Naive thymus-derived CD8-positive, alpha-beta T cell (primary cell): ENCODE results near the gene SLC9A5. TPM values are rescaled to one million over a fixed set of nuclear protein-coding genes. Genes with fewer than 3 reads are reported as not detected.

Source experiments
- ATAC-seq, 2 donors: fragments of 150-1000 bp; cut with Tn5 transposase in 1 of 2; sonication (Bioruptor Pico), chemical (Tn5 transposase) in 1 of 2; 1 replicate in 1 of 2; 2 replicates in 1 of 2; pipeline ENCODE4 v1.10.0; 2021; ENCODE audit warnings: mild to moderate bottlenecking in 2 of 2, moderate library complexity in 2 of 2
- POLR2A ChIA-PET: fragments of 350-600 bp; sonication (Branson Sonifier 250); formaldehyde crosslinking; loops from one replicate; lab custom pipeline; 2021; ENCODE audit warnings: antibody characterized with exemption; lab: Charles Lee
- DNase-seq, 10 donors: peaks; one replicate each; pipeline versions ENCODE4 v3.0.0 to v3.0.0-alpha.2; 2020 to 2022
- H3K27ac Mint-ChIP-seq, 10 donors: one replicate each; pipeline ENCODE4 v1.8.0; 2020 to 2022; ENCODE audit warnings: mild to moderate bottlenecking in 10 of 10, mixed read lengths in 10 of 10, moderate library complexity in 4 of 10, inconsistent platforms in 1 of 10
- H3K27me3 Mint-ChIP-seq, 5 donors: one replicate each; pipeline ENCODE4 v1.8.0; 2021 to 2022; ENCODE audit warnings: mixed read lengths in 5 of 5
- H3K36me3 Mint-ChIP-seq, 3 donors: one replicate each; pipeline ENCODE4 v1.8.0; 2020 to 2022; ENCODE audit warnings: mixed read lengths in 3 of 3, mild to moderate bottlenecking in 2 of 3, inconsistent platforms in 1 of 3
- H3K4me1 Mint-ChIP-seq, 4 donors: one replicate each; pipeline ENCODE4 v1.8.0; 2021 to 2022; ENCODE audit warnings: mixed read lengths in 4 of 4
- H3K4me3 Mint-ChIP-seq, 10 donors: one replicate each; pipeline ENCODE4 v1.8.0; 2020 to 2022; ENCODE audit warnings: mild to moderate bottlenecking in 10 of 10, mixed read lengths in 10 of 10, moderate library complexity in 6 of 10, inconsistent platforms in 1 of 10
- H3K9me3 Mint-ChIP-seq, 9 donors: one replicate each; pipeline ENCODE4 v1.8.0; 2020 to 2022; ENCODE audit warnings: mixed read lengths in 9 of 9, mild to moderate bottlenecking in 3 of 9, inconsistent platforms in 1 of 9, moderate library complexity in 1 of 9
- polyA plus RNA-seq, 3 donors: library from polyadenylated mRNA; unstranded; fragments of 300-500 nt; fragmentation: Illumina TruSeq; gene quantifications; one replicate each; pipeline ENCODE4 v1.2.3, GENCODE V29; 2021
- total RNA-seq, 8 experiments: library from RNA in 2 of 8; stranded (reverse) in 2 of 8; gene quantifications; one replicate each; pipeline ENCODE4 v1.2.3 and lab custom pipeline; 2021 to 2026

The SLC9A5 gene
- total and polyA plus RNA-seq, 5 experiments from 2014 or later = 0.04 to 2.7 (median 0.20) TPM

- Mint-ChIP-seq H3K4me1 (peaks cover 25 to 53% (median 48%) of the 10 kb centered on the region in 4 donors), H3K4me3 (peak overlapping the region; percentile 97 to 100 (median 99)), H3K27ac (peak overlapping the region; percentile 93 to 99 (median 99)), H3K36me3 (peaks cover 0 to 22% (median 0%) of the 10 kb centered on the region in 3 donors), H3K9me3 (no peaks in the 10 kb centered on the region), H3K27me3 (no peaks in the 10 kb centered on the region)
- ATAC-seq (no peak), DNase-seq (no peak)
- POLR2A ChIA-PET = interaction anchor here (0.8 to 7.8 kb wide), 15 partner anchors 9 to 197 kb away, joined by 3 to 99 read pairs (median 4); partner anchors contain the start of genes CBFB, E2F4, FBXL8 and FHOD1
These were observed 22.4 kb upstream of the SLC9A5 start for GRCh38 chr16:67226295-67226803.

GRCh38 chr16:67226804-67227566 is 21.8 kb upstream of the SLC9A5 start, which contains the start of gene TMEM208:
TSS of gene TMEM208 (plus strand) at chr16:67227130. CDS start at chr16:67227219, 89 bp downstream.
- POLR2A ChIA-PET = interaction anchor here (0.8 to 7.8 kb wide), 16 partner anchors 8 to 198 kb away, joined by 3 to 99 read pairs (median 4); partner anchors contain the start of genes CBFB, E2F4, FBXL8 and FHOD1
- ATAC-seq (peak; percentile 94 to 95), DNase-seq (peak; percentile 91 to 99 (median 98))
- H3K4me3 Mint-ChIP-seq = peak within 1 kb of the TSS; percentile 97 to 100 (median 99)
- peaks cover 0 to 25% (median 0%) of the 10 kb centered on the region in 3 donors for H3K36me3 Mint-ChIP-seq
- H3K9me3 Mint-ChIP-seq = no peaks in the 10 kb centered on the region
- no peaks in the 10 kb centered on the region for H3K27me3 Mint-ChIP-seq
- H3K27ac Mint-ChIP-seq = peak within 1 kb of the TSS; percentile 93 to 99 (median 99)
- H3K4me1 Mint-ChIP-seq = peaks cover 25 to 53% (median 48%) of the 10 kb centered on the region in 4 donors

- DNase-seq = no peak
- Mint-ChIP-seq H3K36me3 (peaks cover 0 to 25% (median 0%) of the 10 kb centered on the region in 3 donors), H3K4me1 (peaks cover 25 to 53% (median 48%) of the 10 kb centered on the region in 4 donors), H3K4me3 (peak overlapping the region; percentile 97 to 100 (median 99)), H3K9me3 (no peaks in the 10 kb centered on the region), H3K27ac (peak overlapping the region; percentile 93 to 99 (median 99)), H3K27me3 (no peaks in the 10 kb centered on the region)
- no peak for ATAC-seq
- POLR2A ChIA-PET = interaction anchor here (1.0 to 7.8 kb wide), 14 partner anchors 7 to 199 kb away, joined by 3 to 99 read pairs (median 4); partner anchors contain the start of genes CBFB, E2F4, FBXL8 and FHOD1
These were observed 21.2 kb upstream of the SLC9A5 start for GRCh38 chr16:67227567-67227921.

- no peak for ATAC-seq
- POLR2A ChIA-PET = interaction anchor here (1.3 to 7.8 kb wide), 4 partner anchors 11 to 35 kb away, joined by 4 to 99 read pairs (median 20); partner anchors contain the start of genes E2F4, FHOD1 and SLC9A5
- Mint-ChIP-seq H3K27ac (peak overlapping the region in 9 of 10 donors; percentile 22 to 99 (median 98)), H3K9me3 (no peaks in the 10 kb centered on the region), H3K4me3 (peak overlapping the region; percentile 97 to 100 (median 99)), H3K27me3 (no peaks in the 10 kb centered on the region), H3K36me3 (peaks cover 0 to 25% (median 0%) of the 10 kb centered on the region in 3 donors), H3K4me1 (peaks cover 25 to 49% (median 46%) of the 10 kb centered on the region in 4 donors)
- no peak for DNase-seq
These were observed 20.6 kb upstream of the SLC9A5 start for GRCh38 chr16:67228034-67228785.

GRCh38 chr16:67228905-67229304 is 19.9 kb upstream of the SLC9A5 start:
- DNase-seq (peak in 1 of 10 donors; percentile 7), ATAC-seq (no peak)
- Mint-ChIP-seq H3K4me3 (peak overlapping the region in 9 of 10 donors; percentile 22 to 100 (median 99)), H3K27ac (peak overlapping the region in 3 of 10 donors; percentile 17 to 53 (median 22)), H3K9me3 (no peaks in the 10 kb centered on the region), H3K4me1 (peaks cover 25 to 45% (median 43%) of the 10 kb centered on the region in 4 donors), H3K36me3 (peaks cover 0 to 29% (median 0%) of the 10 kb centered on the region in 3 donors), H3K27me3 (no peaks in the 10 kb centered on the region)
- POLR2A ChIA-PET = interaction anchor here (3.6 to 7.8 kb wide), 2 partner anchors 10 to 17 kb away, joined by 24 to 99 read pairs; partner anchors contain the start of genes FHOD1 and SLC9A5

- Mint-ChIP-seq H3K4me3 (peak overlapping the region in 3 of 10 donors; percentile 11 to 59 (median 48)), H3K36me3 (peaks cover 0 to 30% (median 0%) of the 10 kb centered on the region in 3 donors), H3K27ac (peak overlapping the region in 2 of 10 donors; percentile 13 to 62), H3K9me3 (no peaks in the 10 kb centered on the region), H3K27me3 (no peaks in the 10 kb centered on the region), H3K4me1 (peaks cover 20 to 33% (median 31%) of the 10 kb centered on the region in 4 donors)
- ATAC-seq (no peak), DNase-seq (peak in 1 of 10 donors; percentile 32)
- POLR2A ChIA-PET = interaction anchor here (3.6 to 7.8 kb wide), 2 partner anchors 9 to 16 kb away, joined by 24 to 99 read pairs; partner anchors contain the start of genes FHOD1 and SLC9A5
These were observed 18.6 kb upstream of the SLC9A5 start for GRCh38 chr16:67229906-67230808.

GRCh38 chr16:67230809-67231660 is 17.7 kb upstream of the SLC9A5 start:
- Mint-ChIP-seq H3K36me3 (peaks cover 0 to 32% (median 0%) of the 10 kb centered on the region in 3 donors), H3K4me3 (no peak overlapping the region), H3K4me1 (peaks cover 11 to 25% (median 24%) of the 10 kb centered on the region in 4 donors), H3K9me3 (no peaks in the 10 kb centered on the region), H3K27ac (no peak overlapping the region), H3K27me3 (no peaks in the 10 kb centered on the region)
- ATAC-seq (no peak), DNase-seq (no peak)
- POLR2A ChIA-PET = interaction anchor here (1.1 to 7.8 kb wide), 2 partner anchors 12 to 15 kb away, joined by 3 to 99 read pairs; partner anchors contain the start of genes FHOD1 and SLC9A5

GRCh38 chr16:67233596-67233995 is 15.2 kb upstream of the SLC9A5 start:
- peaks cover 0 to 7% (median 4%) of the 10 kb centered on the region in 4 donors for H3K4me1 Mint-ChIP-seq
- POLR2A ChIA-PET = no interaction called here
- DNase-seq (no peak), ATAC-seq (no peak)
- no peaks in the 10 kb centered on the region for H3K27me3 Mint-ChIP-seq
- no peaks in the 10 kb centered on the region for H3K9me3 Mint-ChIP-seq
- H3K27ac Mint-ChIP-seq = no peak overlapping the region
- no peak overlapping the region for H3K4me3 Mint-ChIP-seq
- H3K36me3 Mint-ChIP-seq = peaks cover 0 to 50% (median 7%) of the 10 kb centered on the region in 3 donors

- peak in 1 of 10 donors; percentile 27 for DNase-seq
- POLR2A ChIA-PET = interaction anchor here (0.7 kb wide), 1 partner anchor 75 kb away, joined by 3 read pairs; no protein-coding TSS in a partner anchor
- H3K9me3 Mint-ChIP-seq = no peaks in the 10 kb centered on the region
- peaks cover 0 to 49% (median 7%) of the 10 kb centered on the region in 3 donors for H3K36me3 Mint-ChIP-seq
- ATAC-seq = no peak
- peaks cover 0 to 7% (median 4%) of the 10 kb centered on the region in 4 donors for H3K4me1 Mint-ChIP-seq
- H3K4me3 Mint-ChIP-seq = no peak overlapping the region
- no peaks in the 10 kb centered on the region for H3K27me3 Mint-ChIP-seq
- H3K27ac Mint-ChIP-seq = peak overlapping the region in 1 of 10 donors; percentile 24
These were observed 14.6 kb upstream of the SLC9A5 start for GRCh38 chr16:67234180-67234597.
